ENCODE measurements around the gene GRB2. TPM values are rescaled to one million over a fixed set of nuclear protein-coding genes. Genes with fewer than 3 reads are reported as not detected.

GRB2 gene
- total and polyA plus RNA-seq, 2 donors from 2014 or later: 65.3 to 119 TPM

GRCh38 chr17:75365931-75366275 lies 39.6 kb downstream of the GRB2 start:
- Histone ChIP-seq H3K9me3 (ENCODE audit: control insufficient read depth in 2 of 3, insufficient read depth in 1 of 3, low read length in 3 of 3) (no peaks in the 10 kb centered on the region), H3K4me3 (ENCODE audit: low read length in 3 of 3) (no peak overlapping the region), H3K27me3 (ENCODE audit: control insufficient read depth, insufficient read depth, low read length) (no peaks in the 10 kb centered on the region), H3K4me1 (ENCODE audit: control insufficient read depth in 2 of 3, insufficient read depth in 2 of 3, low read depth in 1 of 3, low read length in 3 of 3) (peaks cover 4 to 5% (median 4%) of the 10 kb centered on the region in 3 donors), H3K27ac (ENCODE audit: low read depth in 2 of 2, low read length in 2 of 2) (no peak overlapping the region), H3K9ac (ENCODE audit: low read length in 3 of 3) (no peak overlapping the region), H3K36me3 (ENCODE audit: control insufficient read depth in 2 of 3, insufficient read depth in 3 of 3, low read length in 3 of 3) (no peaks in the 10 kb centered on the region)
- DNase-seq (no peak), FAIRE-seq (no peak)
- no peak for TF ChIP-seq CTCF (IDR thresholded peaks at IDR 0.05; ENCODE audit: borderline replicate concordance, extremely low read depth, insufficient read depth)
- intact Hi-C loops (cut with DNase I): no loop called here

- no peaks in the 10 kb centered on the region for H3K9me3 ChIP-seq (ENCODE audit: control insufficient read depth in 2 of 3, insufficient read depth in 1 of 3, low read length in 3 of 3)
- no peaks in the 10 kb centered on the region for H3K36me3 ChIP-seq (ENCODE audit: control insufficient read depth in 2 of 3, insufficient read depth in 3 of 3, low read length in 3 of 3)
- DNase-seq: peak in 3 of 5 donors; percentile 40 to 62 (median 59)
- no peak overlapping the region for H3K27ac ChIP-seq (ENCODE audit: low read depth in 2 of 2, low read length in 2 of 2)
- no peak overlapping the region for H3K4me3 ChIP-seq (ENCODE audit: low read length in 3 of 3)
- TF ChIP-seq CTCF (IDR thresholded peaks at IDR 0.05; ENCODE audit: borderline replicate concordance, extremely low read depth, insufficient read depth): no peak
- intact Hi-C loops (cut with DNase I): no loop called here
- FAIRE-seq: no peak
- peaks cover 4 to 8% (median 8%) of the 10 kb centered on the region in 3 donors for H3K4me1 ChIP-seq (ENCODE audit: control insufficient read depth in 2 of 3, insufficient read depth in 2 of 3, low read depth in 1 of 3, low read length in 3 of 3)
- no peak overlapping the region for H3K9ac ChIP-seq (ENCODE audit: low read length in 3 of 3)
- no peaks in the 10 kb centered on the region for H3K27me3 ChIP-seq (ENCODE audit: control insufficient read depth, insufficient read depth, low read length)
Observed at GRCh38 chr17:75365009-75365930, 40.2 kb downstream of the GRB2 start.

GRCh38 chr17:75364078-75364477 lies 41.4 kb downstream of the GRB2 start:
- Histone ChIP-seq H3K9me3 (ENCODE audit: control insufficient read depth in 2 of 3, insufficient read depth in 1 of 3, low read length in 3 of 3) (no peaks in the 10 kb centered on the region), H3K36me3 (ENCODE audit: control insufficient read depth in 2 of 3, insufficient read depth in 3 of 3, low read length in 3 of 3) (no peaks in the 10 kb centered on the region), H3K4me1 (ENCODE audit: control insufficient read depth in 2 of 3, insufficient read depth in 2 of 3, low read depth in 1 of 3, low read length in 3 of 3) (peaks cover 4 to 16% (median 8%) of the 10 kb centered on the region in 3 donors), H3K27me3 (ENCODE audit: control insufficient read depth, insufficient read depth, low read length) (no peaks in the 10 kb centered on the region), H3K4me3 (ENCODE audit: low read length in 3 of 3) (no peak overlapping the region), H3K27ac (ENCODE audit: low read depth in 2 of 2, low read length in 2 of 2) (no peak overlapping the region), H3K9ac (ENCODE audit: low read length in 3 of 3) (no peak overlapping the region)
- TF ChIP-seq CTCF (IDR thresholded peaks at IDR 0.05; ENCODE audit: borderline replicate concordance, extremely low read depth, insufficient read depth): no peak
- no peak for DNase-seq
- FAIRE-seq: no peak
- intact Hi-C loops (cut with DNase I): no loop called here

All from kidney (tissue), 14 donors.